GM21723 (cell line): ENCODE measurements around the gene PAX4.
A peak's percentile ranks its signal among the peaks of the same experiment; 100 is the strongest.

ENCODE experiments used
- ATAC-seq: cut with Tn5 transposase; IDR thresholded peaks from one replicate; pipeline ENCODE4 v1.9.1; 2021; ENCODE audit warnings: mild to moderate bottlenecking, moderate library complexity; ENCODE audit not compliant: unreplicated experiment

Gene PAX4

DNA sequence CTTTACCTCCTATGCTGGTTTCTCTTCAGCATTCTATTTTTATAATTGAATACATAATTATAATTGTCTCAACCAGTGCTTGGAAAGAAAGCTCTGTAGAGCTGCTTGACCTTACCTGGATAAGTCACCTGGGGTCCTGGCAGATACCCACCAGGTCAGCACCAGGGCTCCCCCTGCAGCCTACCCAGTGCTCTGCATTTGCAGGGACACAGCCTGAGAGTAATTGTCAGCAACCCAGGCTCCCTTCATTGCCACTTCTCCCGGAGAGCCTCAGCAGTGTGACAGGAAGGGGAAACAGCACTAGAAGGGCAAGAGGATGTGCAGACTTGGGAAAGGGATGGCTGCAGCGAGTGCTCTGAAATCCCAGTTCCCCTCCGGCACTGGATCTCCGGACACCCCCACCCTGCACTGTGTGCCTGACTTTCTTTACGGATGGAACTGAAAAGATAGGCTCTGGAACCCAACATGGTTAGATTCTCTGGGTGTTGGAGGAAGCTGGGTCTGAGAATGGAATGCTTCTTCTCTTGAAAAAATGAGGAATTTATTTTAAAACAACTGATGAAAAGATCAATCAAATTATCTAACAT, 11.4 kb upstream of the PAX4 start:
- ATAC-seq: no peak

DNA sequence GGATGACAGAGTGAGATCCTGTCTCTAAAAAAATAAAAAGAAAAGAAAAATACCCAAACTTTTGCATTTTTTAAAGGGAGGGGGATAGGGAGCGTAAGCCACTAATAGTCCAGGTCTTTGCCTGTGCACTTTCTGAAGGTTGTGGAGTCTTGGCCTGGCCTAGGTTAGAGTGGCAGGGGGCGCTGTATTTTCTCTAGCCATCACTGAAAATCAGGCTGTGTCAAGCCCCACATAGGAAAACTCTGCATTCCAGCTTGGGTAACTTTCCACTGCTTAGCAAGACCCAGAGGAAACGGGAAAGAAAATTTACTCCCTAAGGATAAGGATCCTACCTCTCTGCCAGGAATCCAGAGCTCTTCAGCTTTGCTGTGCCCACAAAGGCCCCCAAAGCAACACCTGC, 10.5 kb upstream of the PAX4 start:
- ATAC-seq: no peak

DNA sequence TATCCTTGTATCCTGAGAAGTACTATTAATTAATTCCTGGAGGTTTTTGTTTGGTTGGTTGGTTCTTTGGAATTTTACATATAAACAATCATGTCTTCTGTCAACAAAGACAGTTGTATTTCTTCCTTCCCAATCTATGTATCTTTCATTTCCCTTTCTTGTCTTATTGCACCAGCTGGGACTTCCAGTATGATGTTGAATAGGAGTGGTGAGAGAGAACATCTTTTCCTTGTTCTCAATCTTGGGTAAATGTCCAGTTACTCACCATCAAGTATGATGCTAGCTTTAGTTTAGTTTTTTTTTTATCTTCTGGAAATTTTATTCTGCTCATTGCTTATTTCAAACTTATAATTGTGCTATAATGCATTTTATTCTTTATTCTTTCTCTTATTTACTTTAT, 7.4 kb upstream of the PAX4 start:
- ATAC-seq: no peak

DNA sequence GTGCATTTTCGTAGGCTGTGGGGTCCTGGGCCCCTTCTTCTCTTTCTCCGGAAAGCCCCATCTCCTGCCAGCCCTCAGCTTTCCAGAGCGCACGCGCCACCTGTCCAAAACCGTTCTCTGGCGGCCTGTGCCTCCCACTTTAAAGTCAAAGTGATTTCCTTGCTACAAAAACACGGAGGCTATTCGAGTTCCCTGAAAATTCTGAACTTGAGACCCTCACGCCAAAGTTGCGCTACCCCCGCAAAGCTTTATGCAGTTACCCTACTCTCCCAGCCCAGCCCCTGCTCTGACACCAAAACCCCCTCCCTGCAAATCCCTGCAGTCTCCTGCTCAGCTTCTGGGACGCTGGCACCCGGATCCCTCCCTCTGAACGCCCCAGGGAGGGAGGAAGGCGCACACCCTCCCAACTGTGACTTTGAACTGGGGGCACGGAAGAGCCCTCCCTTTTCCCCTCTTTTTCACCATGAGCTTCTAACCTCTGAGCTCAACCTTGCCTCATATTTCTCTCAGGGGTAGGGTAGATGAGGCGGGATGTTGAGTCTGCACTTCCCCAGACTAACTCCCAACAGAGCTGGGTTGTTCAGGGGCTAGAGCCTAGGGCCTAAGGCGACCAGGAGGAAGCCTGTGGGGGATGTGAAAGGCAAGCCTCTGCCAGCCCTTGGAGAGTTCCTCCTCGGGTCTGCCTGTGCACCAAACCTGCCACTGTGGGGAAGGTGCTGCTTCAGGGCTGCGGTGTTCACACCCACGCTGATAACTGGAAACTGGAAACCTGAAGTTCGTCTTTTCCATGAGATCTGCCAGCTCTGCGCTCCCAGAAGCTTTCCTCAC, 2.7 kb upstream of the PAX4 start:
- no peak for ATAC-seq

DNA sequence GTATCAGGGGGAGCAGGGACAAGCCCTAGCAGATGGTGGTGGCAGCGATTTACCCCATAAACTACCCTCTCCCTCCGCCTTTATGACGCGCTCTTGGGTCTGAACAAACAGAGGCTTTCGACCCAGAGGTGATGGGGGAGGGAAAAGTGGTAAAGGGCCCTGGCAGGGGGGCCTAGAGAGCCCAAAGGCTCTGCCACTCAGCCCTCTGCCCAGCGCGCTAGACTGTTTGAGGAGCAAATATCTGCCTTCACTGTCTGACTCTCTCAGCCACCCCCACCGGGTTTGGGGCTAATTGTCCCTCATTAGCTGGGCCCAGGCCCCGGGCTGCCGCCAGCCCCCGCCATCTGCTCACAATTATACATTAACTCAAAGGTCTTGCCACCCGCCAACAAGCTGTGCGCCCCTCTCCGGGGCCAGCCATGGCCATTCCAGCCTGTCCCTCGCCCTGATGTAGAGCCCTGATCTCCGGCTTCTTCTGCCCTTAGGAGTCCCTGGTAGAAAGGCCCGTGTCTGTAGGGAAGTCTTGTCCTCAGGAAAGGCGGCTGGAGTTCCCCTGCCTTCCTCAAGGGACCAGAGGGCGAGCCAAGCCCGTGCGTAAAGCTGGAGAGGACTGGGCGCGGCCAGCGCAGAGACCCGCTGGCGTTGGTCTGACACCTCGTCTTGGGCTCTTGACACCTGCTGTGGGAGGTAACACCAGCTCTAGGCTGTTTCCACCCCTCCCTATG, 1.9 kb upstream of the PAX4 start:
- ATAC-seq: no peak

DNA sequence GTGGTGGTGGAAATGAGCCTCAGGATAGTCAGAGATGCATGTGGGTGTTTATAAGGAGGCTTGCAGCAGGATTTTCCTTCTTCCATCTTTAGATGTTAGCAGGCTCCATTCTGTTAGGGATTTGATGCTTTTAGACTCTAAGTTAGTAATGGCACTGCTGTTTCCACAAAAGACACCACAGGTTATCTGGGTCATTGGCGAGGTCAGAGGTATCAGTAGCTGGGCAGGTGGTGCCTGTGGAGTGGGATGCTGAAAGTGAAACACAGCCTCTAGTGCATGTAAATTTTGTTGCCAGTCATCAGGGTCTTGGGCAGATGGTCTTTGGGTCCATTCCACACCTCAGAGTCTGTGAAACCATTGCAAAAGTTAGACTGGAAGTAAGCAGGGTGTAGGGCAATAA, 833 bp upstream of the PAX4 start:
- no peak for ATAC-seq

DNA sequence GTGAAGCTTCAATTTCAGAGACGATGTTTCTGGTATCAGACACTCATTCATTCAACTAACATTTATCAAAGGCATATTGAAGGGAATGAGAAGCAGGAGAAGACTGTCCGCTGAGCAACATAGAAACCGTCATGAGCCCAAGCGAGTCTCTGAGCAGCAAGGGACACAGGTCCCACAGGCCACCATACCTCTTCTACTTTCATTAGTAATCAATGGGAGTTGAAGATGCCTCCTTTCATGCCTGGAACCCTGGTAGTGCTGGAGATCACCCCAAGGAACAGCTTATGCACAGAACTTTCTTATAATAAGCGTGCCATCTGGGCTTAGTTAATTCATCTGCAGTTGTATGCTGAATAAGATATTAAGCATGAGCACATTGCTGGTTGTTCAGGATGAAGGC, 1.2 kb downstream of the PAX4 start:
- ATAC-seq: no peak

DNA sequence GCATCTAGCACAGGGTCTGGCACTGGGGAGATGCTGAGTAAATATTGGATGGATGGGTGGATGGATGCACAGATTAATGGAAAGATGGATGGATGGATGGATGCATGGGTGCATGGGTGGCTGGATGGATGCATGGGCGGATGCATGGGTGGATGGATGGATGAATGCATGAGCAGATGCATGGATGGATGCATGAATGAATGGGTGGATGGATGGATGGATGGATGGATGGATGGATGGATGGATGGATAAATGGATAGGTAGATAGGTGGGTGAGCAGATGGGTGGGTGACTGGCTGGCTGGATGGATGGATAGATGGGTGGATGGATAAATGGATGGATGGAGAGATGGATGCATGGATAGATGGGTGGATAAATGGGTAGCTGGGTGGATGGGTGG, 5.7 kb downstream of the PAX4 start:
- ATAC-seq: no peak

DNA sequence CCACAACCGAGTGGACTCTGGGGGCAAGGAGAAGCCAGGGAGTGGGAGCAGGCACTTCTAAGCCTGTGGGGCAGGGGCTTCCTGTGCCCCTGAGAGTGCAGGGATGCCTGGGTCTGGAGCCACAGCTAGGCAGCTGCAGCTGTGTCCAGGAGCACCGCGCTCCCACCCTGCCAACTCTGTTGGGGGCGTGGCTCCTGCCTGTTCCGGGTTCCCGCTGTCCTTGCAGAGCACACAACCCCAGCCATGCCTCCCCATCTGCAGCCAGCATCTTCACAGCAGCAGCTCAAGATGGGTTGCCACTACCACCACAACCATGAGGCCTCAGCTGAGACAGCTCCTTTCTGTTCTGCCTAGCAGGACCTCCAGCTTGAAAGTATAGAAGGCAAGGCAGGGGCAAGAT, 8.6 kb downstream of the PAX4 start:
- ATAC-seq: no peak

DNA sequence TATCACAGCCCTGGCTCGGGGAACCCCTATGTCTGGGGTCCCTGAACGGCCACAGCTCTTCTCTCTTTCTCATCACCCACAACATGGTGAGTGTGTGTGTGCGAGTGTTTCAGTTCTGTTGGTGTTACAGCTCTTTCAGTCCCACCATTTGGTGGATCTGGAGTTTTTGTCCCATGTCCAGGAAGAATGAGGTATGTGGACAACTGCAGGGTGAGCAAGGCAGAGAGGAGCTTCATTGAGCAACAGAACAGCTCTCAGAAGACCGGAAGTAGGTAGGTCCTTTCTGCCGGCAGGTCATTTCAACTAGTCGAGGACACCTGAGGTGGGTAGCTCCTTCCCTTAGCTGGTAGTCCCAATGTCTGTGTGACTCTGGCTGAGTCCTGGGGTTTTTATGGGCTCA, 9.5 kb downstream of the PAX4 start:
- no peak for ATAC-seq

DNA sequence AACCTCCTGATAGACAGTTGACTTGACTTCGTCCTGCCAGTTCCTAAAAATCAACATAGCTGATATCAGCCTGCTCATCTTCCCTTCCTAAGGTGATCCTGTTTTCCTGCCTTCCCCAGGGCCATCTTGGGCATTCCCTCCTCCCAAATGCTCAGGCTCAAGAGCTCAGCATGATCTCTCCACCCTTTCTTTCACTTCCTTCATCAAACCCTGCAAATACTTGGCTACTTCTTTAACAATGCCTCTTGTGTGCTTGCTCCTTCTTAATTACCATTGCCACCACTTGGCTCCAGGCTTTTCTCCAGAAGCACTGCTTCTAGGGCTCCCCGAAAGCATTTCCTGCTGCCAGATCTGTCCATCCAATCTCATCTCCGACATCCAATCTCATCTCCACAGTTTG, 17.1 kb downstream of the PAX4 start:
- ATAC-seq: no peak

DNA sequence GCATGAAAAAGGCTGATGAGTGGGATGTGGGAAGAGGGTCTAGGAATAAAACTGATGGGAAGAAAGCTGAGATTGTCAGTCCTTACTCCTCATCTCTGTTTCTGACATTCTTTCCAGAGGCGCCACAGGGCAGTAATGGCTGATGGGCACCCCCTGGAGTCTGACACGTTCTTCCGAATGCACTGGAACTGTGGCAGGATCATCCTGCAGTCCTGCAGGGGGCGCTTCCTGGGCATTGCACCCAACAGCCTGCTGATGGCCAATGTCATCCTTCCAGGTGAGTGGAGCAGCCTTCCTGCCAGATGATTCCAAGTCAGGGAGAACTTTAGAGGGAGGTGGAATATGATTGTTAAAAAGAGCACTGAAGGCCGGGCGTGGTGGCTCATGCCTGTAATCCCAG, 19.6 kb downstream of the PAX4 start:
- ATAC-seq: no peak

DNA sequence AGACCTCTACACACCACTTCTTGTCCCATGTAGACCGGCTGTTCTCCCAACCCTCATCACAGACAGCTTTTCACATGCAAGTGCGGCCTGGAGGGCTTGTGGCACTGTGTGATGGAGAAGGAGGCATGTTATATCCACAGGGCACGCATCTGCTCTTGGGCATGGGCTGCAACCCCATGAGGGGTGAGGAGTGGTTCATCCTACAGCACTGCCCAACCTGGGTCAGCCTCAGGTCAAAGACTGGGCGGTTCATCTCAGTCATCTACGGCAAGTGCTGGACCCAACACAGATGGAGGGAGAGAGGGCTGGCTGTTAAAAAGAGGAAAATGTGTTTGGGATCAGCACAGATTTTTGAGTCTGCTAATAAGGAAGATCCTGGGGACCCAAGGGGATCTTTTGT, 22.2 kb downstream of the PAX4 start:
- ATAC-seq: no peak

DNA sequence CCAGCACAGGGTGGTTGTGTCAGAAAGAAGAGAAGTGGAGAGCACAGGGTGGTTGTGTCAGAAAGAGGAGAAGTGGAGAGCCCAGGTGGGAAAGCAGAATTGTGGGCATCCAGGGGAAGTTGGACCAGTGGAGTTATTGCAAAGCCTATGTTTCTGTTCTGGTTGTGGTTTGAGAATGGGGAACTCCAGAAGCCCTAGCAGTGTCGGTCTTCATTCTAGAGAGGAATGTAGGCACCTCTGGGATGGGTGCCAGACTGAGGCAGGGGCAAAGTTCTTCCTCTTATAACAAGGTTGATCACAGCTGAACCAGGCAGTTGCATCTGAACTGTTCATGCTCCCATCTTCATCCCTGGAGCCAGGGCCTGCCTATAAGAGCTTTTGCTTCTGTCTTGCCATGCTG, 23.5 kb downstream of the PAX4 start:
- ATAC-seq: no peak

DNA sequence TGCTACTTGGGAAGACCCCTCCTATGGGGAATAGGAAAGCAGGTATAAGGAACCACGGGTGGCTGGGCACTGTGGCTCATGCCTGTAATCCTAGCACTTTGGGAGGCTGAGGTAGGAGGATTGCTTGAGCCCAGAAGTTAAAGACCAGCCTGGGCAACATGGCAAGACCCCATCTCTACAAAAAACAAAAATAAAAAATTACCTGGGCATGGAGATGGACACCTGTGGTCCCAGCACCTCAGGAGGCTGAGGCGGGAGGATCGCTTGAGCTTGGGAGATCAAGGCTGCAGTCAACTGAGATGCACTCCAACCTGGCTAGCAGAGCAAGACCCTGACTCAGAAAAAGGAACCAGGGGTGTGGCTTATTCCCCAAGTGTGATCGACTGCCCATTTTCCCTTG, 25.4 kb downstream of the PAX4 start:
- no peak for ATAC-seq

DNA sequence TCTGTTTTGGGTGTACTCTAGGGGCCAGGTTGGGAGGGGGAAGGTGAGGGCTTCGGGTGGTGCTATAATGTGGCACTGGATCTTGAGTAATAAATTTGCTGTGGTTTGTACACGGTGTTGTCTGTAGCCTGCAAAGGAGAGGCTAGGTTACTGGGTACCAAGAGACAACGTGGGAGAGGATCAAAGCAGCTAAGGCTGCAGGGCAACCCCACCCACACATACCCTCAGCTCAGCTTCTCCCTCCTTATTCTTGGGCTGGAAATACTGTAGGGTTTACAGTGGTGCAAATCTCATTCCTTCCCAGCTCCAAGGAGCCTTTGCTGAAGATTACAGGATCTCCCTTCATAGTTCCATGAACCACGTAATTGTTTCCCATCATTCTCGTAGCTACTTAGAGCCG, 26.4 kb downstream of the PAX4 start:
- ATAC-seq: no peak

DNA sequence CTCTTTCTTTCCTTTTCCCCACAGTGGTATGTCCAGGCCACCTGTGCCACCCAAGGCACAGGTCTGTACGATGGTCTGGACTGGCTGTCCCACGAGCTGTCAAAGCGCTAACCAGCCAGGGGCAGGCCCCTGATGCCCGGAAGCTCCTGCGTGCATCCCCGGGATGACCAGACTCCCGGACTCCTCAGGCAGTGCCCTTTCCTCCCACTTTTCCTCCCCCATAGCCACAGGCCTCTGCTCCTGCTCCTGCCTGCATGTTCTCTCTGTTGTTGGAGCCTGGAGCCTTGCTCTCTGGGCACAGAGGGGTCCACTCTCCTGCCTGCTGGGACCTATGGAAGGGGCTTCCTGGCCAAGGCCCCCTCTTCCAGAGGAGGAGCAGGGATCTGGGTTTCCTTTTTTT, 26.8 kb downstream of the PAX4 start:
- no peak for ATAC-seq

DNA sequence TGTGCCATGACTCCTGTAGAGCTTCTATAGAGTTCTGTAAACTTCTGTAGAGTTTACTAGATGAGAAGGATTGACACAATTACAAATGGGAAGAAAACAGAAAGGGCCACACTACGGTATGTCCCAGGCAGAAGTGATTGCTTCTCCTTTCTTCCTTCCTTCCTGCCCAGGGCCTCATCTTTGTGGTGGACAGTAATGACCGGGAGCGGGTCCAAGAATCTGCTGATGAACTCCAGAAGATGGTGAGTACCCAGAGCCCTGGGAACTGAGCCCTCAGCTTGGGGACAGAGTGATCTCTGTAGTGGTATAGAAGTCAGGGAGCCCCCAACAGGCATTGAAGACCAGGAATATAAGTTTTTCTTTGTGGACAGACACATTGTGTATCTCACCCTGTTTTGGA, 28.0 kb downstream of the PAX4 start:
- no peak for ATAC-seq

DNA sequence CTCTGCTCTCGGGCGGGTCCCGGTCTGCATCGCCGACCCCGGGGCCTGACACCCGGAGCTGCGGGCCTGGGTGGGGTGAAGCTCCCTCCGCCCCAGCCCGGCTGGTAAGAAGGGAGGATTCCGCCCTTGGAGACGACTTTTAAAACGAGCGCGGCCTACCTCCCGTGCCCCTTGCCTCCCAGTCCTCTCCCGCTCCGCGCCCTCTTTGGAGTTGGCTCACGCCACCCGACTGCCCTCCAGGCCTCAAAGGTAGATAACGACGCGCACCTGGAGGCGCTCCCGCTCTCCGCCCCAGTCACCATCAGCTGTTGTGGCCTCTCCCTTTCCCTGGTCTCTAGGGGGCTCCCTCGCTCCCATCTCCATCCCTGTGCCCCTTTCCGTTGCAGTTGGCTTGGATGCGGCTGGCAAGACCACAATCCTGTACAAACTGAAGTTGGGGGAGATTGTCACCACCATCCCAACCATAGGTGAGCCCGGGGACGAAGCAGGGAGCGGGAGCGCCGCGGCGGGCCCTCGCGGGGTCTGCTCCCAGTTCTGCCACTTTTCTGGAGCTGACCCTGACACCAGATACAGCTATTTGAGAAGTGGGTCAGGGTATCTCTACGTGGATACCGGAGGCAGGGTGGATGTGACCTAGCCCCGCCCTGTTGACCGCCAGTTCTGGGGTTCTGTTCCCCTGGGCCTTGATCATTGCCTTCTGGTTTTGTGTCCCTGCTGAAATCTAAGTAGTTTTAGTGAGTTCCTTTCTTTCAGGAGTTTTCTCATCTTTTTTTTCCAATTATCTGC, 29.1 kb downstream of the PAX4 start:
- peak; percentile 37 for ATAC-seq

DNA sequence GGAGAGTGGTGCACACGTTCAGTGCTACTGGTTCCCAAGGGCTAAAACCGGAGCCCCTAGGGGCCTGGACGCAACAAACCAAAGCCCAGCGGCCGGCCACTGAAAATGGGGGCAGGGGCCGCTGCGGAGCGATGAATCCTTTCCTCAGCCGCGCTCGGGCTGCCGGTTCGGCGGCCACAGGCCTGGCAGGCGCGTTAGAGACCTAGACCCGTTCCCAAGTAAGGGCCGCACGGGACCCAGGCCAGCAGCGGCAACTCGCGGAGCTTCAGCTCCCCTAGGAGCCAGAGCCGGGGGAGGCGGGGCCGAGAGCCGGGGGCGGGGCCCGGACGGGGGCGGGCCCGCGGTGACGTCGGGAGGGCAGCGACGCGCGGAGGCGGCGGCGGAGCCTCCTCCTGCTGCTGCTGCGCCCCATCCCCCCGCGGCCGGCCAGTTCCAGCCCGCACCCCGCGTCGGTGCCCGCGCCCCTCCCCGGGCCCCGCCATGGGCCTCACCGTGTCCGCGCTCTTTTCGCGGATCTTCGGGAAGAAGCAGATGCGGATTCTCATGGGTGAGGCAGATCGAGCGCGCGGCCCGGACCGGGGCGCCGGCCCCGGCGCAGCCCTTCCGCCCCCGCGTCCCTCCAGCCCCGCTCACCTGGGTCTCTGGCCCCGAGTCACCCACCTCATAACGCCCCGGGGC, 29.8 kb downstream of the PAX4 start, which contains the start of gene ARF5:
Gene ARF5, plus strand, starts transcription at position 393 of the 678 bp plus-strand sequence. Its CDS starts 88 bp downstream, at position 481.
- ATAC-seq: peak; percentile 76

DNA sequence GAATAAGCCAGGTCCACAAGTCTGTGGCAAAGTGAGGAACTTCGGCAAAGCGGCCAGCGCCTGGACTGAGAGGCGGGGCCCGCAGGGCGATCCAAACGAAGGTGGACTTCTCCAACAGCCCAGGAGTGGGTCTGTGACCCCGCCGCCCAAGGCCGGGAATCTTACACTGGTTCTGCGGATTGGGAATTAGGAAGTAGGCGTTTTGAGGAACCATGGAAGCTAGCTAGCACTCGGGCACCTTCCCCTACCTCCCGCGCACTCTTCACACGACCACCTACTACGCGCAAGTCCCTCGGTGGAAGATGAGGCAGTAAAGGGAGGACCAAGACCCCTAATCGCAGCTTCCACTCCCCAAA, 30.3 kb downstream of the PAX4 start:
- no peak for ATAC-seq
